GM12892 (cell line): ENCODE results near the gene REXO5.

Experiments used
- DNase-seq: peaks from one replicate; pipeline ENCODE4 v3.0.0; 2011; ENCODE audit not compliant: insufficient read length
- FAIRE-seq: peaks from 2 replicates; lab custom pipeline; 2011; peaks lifted over from hg19 to GRCh38; lab: Jason Lieb, UNC
- POLR2A ChIP-seq: IDR thresholded peaks from 2 replicates; pipeline ENCODE4 v1.6.1; 2011; ENCODE audit warnings: low read depth, low read length, control low read depth
- POLR2AphosphoS5 ChIP-seq: IDR thresholded peaks from 2 replicates; pipeline ENCODE4 v1.6.1; 2011; ENCODE audit warnings: low read depth, low read length, control low read depth
- TAF1 ChIP-seq: IDR thresholded peaks from 2 replicates; pipeline ENCODE4 v1.6.1; 2011; ENCODE audit warnings: low read depth, mild to moderate bottlenecking, control low read depth, low read length, borderline replicate concordance

REXO5 gene

GRCh38 chr16:20844054-20844453 lies 37.7 kb downstream of the REXO5 start:
- FAIRE-seq (no peak), DNase-seq (no peak)
- TF ChIP-seq TAF1 (no peak), POLR2A (no peak), POLR2AphosphoS5 (no peak)

GRCh38 chr16:20844588-20844987 lies 38.3 kb downstream of the REXO5 start:
- no peak for TF ChIP-seq TAF1
- no peak for TF ChIP-seq POLR2AphosphoS5
- TF ChIP-seq POLR2A = no peak
- FAIRE-seq = no peak

DNA sequence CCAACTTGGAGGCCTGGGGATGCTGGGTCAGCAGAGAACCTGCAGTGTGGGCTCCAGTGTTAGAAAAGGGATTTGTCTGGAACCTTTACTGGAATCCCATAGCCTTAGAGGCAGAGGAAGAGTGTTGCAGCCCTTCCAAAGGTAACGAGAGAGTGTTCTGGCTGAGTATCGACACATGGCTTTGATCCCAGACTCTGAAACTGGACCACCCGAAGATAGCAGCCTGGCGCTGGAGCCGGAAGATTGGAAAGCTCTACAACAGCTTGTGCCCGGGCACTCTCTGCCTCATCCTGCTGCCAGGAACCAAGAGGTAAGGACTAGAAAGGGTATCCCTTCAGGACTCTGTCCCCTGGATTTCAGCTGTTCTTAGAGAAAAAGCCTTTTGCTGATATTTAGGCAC lies 39.7 kb downstream of the REXO5 start:
- TF ChIP-seq TAF1 (no peak), POLR2A (no peak), POLR2AphosphoS5 (no peak)
- no peak for FAIRE-seq
- DNase-seq = no peak

More at GRCh38 chr16:20844588-20844987, 38.3 kb downstream of the REXO5 start:
- no peak for DNase-seq

GRCh38 chr16:20846551-20846950 lies 40.2 kb downstream of the REXO5 start:
- FAIRE-seq (no peak), DNase-seq (no peak)
- TF ChIP-seq TAF1 = no peak
- no peak for TF ChIP-seq POLR2AphosphoS5
- no peak for TF ChIP-seq POLR2A

GRCh38 chr16:20847550-20847949 lies 41.2 kb downstream of the REXO5 start:
- TF ChIP-seq TAF1 (no peak), POLR2AphosphoS5 (no peak), POLR2A (no peak)
- FAIRE-seq (no peak), DNase-seq (no peak)

- no peak for DNase-seq
- peak; percentile 84 for FAIRE-seq
- no peak for TF ChIP-seq POLR2AphosphoS5
- TF ChIP-seq POLR2A = no peak
- no peak for TF ChIP-seq TAF1
These were observed 43.5 kb downstream of the REXO5 start for GRCh38 chr16:20849589-20850390.

GRCh38 chr16:20850981-20851380 lies 44.7 kb downstream of the REXO5 start:
- no peak for TF ChIP-seq POLR2A
- TF ChIP-seq TAF1 = no peak
- no peak for TF ChIP-seq POLR2AphosphoS5
- no peak for FAIRE-seq
- no peak for DNase-seq

DNA sequence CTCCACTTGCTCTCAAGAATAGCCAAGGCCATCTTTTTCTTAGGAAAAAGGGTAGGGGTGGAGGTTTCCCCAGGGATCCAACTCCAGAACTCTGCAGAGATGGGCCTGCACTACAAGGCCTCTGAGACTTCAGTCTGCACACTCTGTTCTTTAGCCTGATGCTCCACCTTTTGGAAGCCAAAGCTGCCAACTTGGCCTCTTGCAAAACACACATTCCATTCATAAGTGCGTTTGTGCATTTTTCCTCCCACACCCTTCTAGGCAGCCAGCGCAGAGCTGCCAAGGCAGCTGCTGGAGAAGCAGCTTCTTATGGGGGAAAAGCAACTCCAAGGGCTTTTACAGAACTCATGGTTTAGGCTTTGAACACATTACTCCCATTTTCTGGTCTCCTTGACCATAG lies 45.3 kb downstream of the REXO5 start:
- DNase-seq = no peak
- FAIRE-seq = no peak
- TF ChIP-seq TAF1 (no peak), POLR2A (no peak), POLR2AphosphoS5 (no peak)

DNA sequence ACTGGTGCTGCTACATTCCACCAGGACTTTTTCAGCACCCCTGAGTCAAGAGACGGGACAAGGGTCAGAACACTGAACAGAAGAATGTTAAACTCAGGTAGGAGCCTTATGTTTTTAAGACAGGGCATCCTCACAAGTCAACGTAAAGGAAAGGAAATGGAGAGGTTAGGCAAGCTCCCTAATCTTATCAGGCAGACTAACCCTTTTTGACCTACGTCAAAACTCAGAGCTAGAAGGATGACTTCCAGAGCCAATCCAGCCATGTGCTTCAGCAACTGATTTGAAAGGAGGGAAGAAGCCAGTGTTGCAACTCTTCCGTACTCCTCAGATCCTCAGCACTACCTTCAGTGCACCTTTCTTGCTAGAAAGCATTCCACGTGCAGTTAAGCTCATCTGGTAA lies 46.8 kb downstream of the REXO5 start:
- DNase-seq (no peak), FAIRE-seq (no peak)
- TF ChIP-seq POLR2AphosphoS5 = no peak
- TF ChIP-seq TAF1 = no peak
- no peak for TF ChIP-seq POLR2A

DNA sequence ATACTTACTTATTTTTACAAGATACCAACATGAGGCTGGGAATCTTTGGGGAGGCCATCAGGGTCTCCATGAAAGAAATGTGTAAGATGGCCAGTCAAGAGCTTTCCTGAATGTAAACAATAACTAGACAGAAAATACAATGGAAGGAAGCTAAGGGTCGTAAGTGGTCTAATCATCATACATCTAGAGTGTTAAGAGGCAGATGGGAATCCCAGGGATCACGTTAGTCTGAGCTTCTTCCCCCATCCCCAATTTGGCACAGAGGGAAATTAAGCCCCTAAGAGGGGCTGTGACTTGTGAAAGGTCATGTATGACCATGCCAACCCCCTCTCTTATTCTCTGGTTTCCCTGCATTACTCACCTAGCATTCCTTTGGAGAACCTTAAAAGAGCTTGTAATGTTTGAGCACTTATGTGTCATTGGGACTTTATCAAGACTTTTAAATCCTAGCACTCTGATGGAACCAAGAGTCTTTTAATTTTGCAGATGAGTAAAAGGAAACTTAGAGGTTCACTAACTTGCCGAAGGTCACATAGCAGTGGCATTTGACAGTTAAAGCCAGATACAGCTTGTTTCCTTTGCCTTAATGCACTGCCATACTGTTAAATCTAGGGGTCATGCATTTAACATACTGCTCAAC lies 47.8 kb downstream of the REXO5 start:
- no peak for TF ChIP-seq POLR2AphosphoS5
- DNase-seq = no peak
- FAIRE-seq = no peak

GRCh38 chr16:20854963-20855362 lies 48.6 kb downstream of the REXO5 start:
- TF ChIP-seq POLR2A = no peak
- TF ChIP-seq TAF1 = no peak
- no peak for TF ChIP-seq POLR2AphosphoS5
- FAIRE-seq (no peak), DNase-seq (no peak)

DNA sequence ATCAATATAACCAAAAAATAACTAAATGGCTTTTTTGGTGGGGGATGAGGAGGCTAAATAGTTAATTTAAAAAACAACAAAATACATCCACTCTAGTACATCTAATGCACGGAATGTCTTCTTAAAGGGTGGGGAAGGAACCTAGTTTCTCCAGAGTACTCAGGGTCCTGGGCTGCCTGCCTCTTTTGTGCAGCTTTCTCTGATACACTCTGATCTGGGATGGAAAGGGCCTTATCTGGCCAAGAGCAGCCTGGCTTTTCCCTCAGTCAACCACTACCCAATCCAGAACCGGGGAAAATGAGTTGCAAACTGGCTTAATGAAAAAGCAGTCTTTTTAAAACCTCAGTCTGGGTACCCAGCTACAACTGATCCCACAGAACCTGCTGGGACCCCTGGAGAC lies 51.0 kb downstream of the REXO5 start:
- TF ChIP-seq POLR2A (no peak), POLR2AphosphoS5 (no peak), TAF1 (no peak)
- FAIRE-seq (no peak), DNase-seq (no peak)
